HG03280 (cell line): ENCODE data around the gene GLA.

Source experiments
- ATAC-seq: cut with Tn5 transposase; IDR thresholded peaks from one replicate; pipeline ENCODE4 v1.9.1; 2021; ENCODE audit warnings: mild to moderate bottlenecking, moderate library complexity; ENCODE audit not compliant: unreplicated experiment

Gene GLA

DNA sequence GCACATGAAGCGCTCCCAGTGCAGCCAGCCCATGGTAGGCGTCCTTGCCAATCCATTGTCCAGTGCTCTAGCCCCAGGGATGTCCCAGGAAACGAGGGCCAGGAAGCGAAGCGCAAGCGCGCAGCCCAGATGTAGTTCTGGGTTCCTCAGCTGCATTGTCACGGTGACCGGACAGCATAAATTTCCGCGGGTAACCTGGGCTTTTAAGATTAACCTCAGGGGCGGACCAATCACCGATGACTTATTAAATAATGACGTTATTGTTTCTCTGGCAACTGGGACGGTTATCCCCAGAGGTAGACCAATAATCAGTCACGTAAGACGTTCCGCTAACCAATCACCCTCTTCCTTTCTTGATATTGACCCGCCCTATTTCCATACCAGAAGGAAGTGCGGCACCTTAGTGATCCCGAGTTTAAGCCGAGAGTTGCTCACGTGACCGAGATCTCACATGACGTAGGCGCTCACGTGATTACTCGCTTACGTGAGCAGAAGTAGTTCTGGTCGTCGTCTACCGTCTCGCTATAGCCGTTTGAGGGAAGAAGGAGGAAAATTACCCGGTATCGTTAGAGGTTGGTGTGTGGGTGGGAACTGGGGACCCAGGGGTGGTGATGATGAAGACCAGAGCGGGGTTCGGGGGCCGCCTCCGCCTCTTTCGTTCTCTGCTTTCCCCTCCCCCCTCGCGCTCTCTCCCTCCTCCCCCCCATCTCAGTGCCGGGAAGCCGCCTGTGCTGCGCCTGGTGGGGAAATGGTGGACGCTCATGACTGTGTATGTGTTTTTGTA, at the start of gene GLA, which contains the start of gene HNRNPH2:
Gene GLA (minus strand): TSS at position 178 of the 784 bp plus-strand sequence. CDS start 22 bp downstream, at position 156.
Gene HNRNPH2 (plus strand): TSS at position 475 of the 784 bp plus-strand sequence. CDS start 3,767 bp downstream, outside the sequence.
- peak; percentile 92 for ATAC-seq

DNA sequence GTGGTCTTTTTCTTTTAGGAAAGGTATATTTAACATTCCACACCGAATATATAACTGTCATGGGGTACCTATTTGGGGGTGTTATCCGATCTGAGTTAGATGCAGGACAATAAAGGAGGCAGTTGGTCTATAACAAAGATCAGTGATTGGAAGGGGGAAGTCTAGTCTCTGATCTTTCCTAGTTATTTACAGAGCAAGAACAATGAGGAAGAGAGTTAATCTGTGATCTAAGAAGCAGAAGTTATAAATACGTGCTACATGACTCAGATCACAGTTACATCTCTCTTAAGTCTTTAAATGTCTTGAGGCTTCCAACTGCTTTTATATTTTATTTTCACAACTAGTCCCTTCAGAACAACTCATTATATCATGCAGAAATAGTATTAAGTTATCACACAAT, 44.3 kb upstream of the GLA start:
- no peak for ATAC-seq

DNA sequence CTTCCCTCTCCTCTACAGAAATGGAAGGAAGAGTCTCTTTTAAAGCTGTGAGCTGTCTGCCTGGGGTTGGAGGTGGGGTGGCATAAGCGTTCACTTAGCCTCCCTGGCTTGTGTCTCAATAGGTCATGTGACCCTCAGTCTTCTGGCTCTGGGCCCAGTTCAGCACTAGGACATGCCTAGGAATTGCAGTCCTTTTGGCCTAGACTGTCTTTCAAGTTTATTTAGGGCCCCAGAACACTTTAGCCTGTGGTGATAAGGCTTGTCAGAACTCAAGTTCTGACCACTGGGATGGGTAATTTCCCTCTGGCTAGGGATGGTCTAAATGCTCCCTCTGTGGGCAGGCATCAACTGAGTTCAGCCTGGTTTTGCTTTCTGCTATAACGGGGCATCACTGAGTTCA, 43.2 kb upstream of the GLA start:
- no peak for ATAC-seq

GRCh38 chrX:101450085-101450484, 42.4 kb upstream of the GLA start:
- ATAC-seq, result no peak

DNA sequence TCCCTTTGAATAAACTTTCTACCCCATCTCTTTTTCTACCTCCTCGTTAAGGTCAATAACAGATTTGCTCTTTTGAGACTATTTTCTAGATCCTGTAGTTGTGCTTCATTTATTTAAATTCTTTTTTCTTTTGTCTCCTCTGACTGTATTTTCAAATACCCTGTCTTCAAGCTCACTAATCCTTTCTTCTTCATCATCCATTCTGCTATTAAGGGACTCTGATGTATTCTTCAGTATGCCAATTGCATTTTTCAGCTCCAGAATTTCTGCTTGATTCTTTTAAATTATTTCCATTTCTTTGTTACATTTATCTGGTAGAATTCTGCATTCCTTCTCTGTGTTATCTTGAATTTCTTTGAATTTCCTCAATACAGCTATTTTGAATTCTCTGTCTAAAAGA, 41.6 kb upstream of the GLA start:
- ATAC-seq, result no peak

- ATAC-seq, result no peak
These were observed 34.4 kb upstream of the GLA start for GRCh38 chrX:101442085-101442484.

DNA sequence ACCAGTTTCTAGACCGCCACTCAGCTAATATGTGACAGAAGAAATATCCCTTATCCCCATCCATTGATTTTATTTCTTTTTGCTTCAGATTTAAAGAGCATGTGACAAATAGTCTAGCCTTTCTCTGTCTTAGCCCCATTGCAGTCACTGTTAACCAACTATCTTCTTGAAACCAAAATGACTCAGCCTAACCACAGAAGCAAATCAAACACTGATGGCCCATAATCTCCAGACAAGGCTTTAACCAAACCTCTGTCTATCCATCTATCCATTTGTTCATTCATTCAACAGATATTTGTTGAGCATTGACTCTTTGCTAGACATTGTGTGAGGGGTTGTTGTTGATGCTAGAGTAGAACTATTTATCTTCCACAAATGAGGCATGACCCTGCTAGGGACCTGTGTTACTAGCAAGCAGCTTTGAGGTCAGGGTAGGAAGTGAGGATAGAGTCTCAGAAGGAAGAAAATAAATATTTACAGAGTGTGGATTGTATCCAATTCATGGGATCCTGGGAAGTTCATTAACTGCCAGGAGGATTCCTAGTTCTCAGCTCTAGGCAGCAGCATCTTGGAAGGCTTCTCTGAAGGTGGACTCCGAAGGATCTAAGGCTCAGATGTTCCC, 22.8 kb upstream of the GLA start:
- ATAC-seq, result peak; percentile 76

GRCh38 chrX:101429934-101430333, 22.2 kb upstream of the GLA start:
- no peak for ATAC-seq

DNA sequence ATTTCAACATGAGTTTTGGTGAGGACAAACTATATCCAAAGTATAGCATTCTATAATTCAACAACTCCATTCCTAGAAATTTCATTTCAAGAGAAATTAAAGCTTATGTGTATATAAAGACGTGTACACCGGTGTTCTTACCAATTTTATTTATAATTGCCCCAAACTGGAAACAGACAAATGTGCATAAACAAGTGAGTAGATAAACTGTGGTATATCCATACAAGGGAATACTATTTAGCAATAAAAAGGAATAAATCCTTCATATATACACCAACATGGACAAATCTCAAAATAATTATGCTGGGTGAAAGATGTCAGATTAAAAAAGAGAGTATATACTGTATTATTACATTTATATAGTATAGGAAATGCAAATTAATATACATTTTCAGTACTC, 20.2 kb upstream of the GLA start:
- ATAC-seq, result no peak

- ATAC-seq, result no peak
These were observed 11.8 kb upstream of the GLA start for GRCh38 chrX:101419489-101419888.

GRCh38 chrX:101417981-101418841, 10.5 kb upstream of the GLA start:
- peak; percentile 41 for ATAC-seq

GRCh38 chrX:101417190-101417589, 9.5 kb upstream of the GLA start:
- ATAC-seq, result no peak

GRCh38 chrX:101416691-101417090, 9.0 kb upstream of the GLA start:
- no peak for ATAC-seq

GRCh38 chrX:101415180-101416145, 7.7 kb upstream of the GLA start:
- peak; percentile 54 for ATAC-seq

DNA sequence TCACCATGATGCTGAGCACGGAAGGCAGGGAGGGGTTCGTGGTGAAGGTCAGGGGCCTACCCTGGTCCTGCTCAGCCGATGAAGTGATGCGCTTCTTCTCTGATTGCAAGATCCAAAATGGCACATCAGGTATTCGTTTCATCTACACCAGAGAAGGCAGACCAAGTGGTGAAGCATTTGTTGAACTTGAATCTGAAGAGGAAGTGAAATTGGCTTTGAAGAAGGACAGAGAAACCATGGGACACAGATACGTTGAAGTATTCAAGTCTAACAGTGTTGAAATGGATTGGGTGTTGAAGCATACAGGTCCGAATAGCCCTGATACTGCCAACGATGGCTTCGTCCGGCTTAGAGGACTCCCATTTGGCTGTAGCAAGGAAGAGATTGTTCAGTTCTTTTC, 4.3 kb upstream of the GLA start:
- ATAC-seq, result no peak

GRCh38 chrX:101410461-101410860, 2.7 kb upstream of the GLA start:
- ATAC-seq, result no peak

GRCh38 chrX:101409043-101409442, 1.3 kb upstream of the GLA start:
- no peak for ATAC-seq

DNA sequence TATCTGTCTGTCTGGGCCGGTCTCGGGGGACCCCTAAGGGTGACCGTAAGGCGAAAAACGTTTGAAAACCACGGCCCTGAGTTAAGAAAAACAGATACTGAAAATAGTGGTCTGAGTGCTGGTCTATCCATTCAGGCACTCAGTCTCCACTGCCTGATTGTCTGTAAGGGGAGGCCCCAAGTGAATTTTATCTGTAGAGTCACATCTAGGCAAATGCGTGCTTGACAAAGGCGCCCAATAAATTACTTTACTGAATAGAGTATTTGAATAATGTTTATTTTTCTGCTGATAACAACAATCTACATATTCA, 762 bp upstream of the GLA start:
- ATAC-seq, result no peak

DNA sequence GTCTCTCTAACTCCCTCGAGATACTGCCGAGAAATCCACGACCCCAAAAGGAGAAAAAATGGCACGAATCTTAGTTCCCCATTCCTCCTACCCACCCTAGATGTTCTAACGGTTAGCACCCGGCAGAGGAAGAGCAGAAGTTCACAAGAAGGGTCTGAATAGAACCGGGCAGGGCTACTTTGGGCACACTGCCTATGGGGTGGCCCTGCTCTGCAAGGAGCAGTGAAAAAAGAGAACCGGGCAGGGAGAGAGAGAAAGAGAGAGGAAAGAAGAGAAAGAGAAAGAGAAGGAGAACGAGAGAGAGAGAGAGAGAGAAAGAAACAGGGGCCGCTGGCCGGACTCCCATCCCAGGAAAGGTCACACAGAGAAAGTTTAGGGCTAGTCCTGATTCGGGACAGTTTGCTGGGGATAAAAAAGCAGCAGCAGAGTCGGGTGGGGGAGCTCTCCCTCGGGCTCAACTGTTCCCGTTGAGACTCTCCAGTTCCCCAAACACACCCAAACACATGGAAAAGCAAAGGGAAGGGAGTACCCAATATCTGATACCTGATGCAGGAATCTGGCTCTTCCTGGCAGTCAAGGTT, 468 bp downstream of the GLA start:
- ATAC-seq, result no peak

GRCh38 chrX:101399825-101400224, 7.9 kb downstream of the GLA start:
- ATAC-seq, result no peak
